Measurements from ENCODE around the gene AKTIP.

DNA sequence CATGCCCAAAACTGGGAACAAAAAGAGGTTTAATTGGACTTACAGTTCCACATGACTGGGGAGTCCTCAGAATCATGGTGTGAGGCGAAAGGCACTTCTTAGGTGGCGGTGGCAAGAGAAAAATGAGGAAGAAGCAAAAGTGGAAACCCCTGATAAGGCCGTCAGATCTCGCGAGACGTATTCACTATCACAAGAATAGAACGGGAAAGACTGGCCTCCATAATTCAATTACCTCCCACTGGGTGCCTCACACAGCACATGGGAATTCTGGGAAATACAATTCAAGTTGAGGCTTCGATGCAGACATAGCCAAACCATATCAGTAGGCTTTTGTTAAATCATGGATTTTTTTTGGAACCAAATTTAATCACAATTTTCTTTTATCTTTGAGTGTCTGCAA lies 44.4 kb downstream of the AKTIP start:
- TF ChIP-seq, protein P1, sequence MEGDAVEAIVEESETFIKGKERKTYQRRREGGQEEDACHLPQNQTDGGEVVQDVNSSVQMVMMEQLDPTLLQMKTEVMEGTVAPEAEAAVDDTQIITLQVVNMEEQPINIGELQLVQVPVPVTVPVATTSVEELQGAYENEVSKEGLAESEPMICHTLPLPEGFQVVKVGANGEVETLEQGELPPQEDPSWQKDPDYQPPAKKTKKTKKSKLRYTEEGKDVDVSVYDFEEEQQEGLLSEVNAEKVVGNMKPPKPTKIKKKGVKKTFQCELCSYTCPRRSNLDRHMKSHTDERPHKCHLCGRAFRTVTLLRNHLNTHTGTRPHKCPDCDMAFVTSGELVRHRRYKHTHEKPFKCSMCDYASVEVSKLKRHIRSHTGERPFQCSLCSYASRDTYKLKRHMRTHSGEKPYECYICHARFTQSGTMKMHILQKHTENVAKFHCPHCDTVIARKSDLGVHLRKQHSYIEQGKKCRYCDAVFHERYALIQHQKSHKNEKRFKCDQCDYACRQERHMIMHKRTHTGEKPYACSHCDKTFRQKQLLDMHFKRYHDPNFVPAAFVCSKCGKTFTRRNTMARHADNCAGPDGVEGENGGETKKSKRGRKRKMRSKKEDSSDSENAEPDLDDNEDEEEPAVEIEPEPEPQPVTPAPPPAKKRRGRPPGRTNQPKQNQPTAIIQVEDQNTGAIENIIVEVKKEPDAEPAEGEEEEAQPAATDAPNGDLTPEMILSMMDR (IDR thresholded peaks at IDR 0.05): no peak
- no peak for TF ChIP-seq POLR2A (IDR thresholded peaks at IDR 0.05)
- no peak for TF ChIP-seq POLR2AphosphoS5 (IDR thresholded peaks at IDR 0.05; ENCODE audit: insufficient read depth in 1 of 2, low read depth in 1 of 2)
